ENCODE measurements around the gene CD96.

GRCh38 chr3:111668326-111668725 lies 126.3 kb downstream of the CD96 start:
- no peak for TF ChIP-seq GATA3 (IDR thresholded peaks at IDR 0.05; ENCODE audit: low read depth, low read length)
- no peak for TF ChIP-seq GATA2 (IDR thresholded peaks at IDR 0.05; ENCODE audit: low read depth, low read length)
